Activated B cell treated with CpG ODN at 0.5 μM for 24 hours (primary cell): ENCODE measurements around the gene LAMC3. TPM values are rescaled to one million over a fixed set of nuclear protein-coding genes. Genes with fewer than 3 reads are reported as not detected.

Experiments used
- ATAC-seq: fragments of 200-7000 bp; cut with Tn5 transposase; one replicate; pipeline ENCODE4 v1.10.0; 2021; ENCODE audit warnings: low read depth, mild to moderate bottlenecking, moderate library complexity
- CTCF ChIA-PET: fragments of 350-600 bp; sonication (Branson Sonifier 250); formaldehyde crosslinking; loops from one replicate; lab custom pipeline; 2021; ENCODE audit warnings: antibody characterized with exemption; lab: Charles Lee
- POLR2A ChIA-PET: fragments of 350-600 bp; sonication (Branson Sonifier 250); formaldehyde crosslinking; loops from one replicate; lab custom pipeline; 2021; ENCODE audit warnings: antibody characterized with exemption; lab: Charles Lee
- DNase-seq: peaks from one replicate; pipeline ENCODE4 v3.0.0; 2022
- H3K27ac Mint-ChIP-seq: one replicate; pipeline ENCODE4 v1.8.0; 2020; ENCODE audit warnings: mixed read lengths
- H3K27me3 Mint-ChIP-seq: one replicate; pipeline ENCODE4 v1.8.0; 2021; ENCODE audit warnings: mixed read lengths
- H3K36me3 Mint-ChIP-seq: one replicate; pipeline ENCODE4 v1.8.0; 2021; ENCODE audit warnings: low read depth, mixed read lengths
- H3K4me1 Mint-ChIP-seq: one replicate; pipeline ENCODE4 v1.8.0; 2021; ENCODE audit warnings: mixed read lengths
- H3K4me3 Mint-ChIP-seq: one replicate; pipeline ENCODE4 v1.8.0; 2020; ENCODE audit warnings: mild to moderate bottlenecking, mixed read lengths
- H3K9me3 Mint-ChIP-seq: one replicate; pipeline ENCODE4 v1.8.0; 2020; ENCODE audit warnings: mixed read lengths
- intact Hi-C: fragments of 100-400 bp; cut with micrococcal nuclease; formaldehyde crosslinking; loops from one replicate; pipeline ENCODE4 v1.15.1; 2024
- total RNA-seq: library from RNA; stranded (reverse); gene quantifications from 2 replicates; pipeline ENCODE4 v1.2.3, GENCODE V29; 2022
- TF ChIP-seq, protein P1 (sequence below): fragments of 200-600 bp; IDR thresholded peaks from one replicate; pipeline ENCODE4 v1.8.0; 2022; ENCODE audit warnings: antibody characterized with exemption, mild to moderate bottlenecking

Gene LAMC3
- total RNA-seq, 1 donor from 2014 or later: not detected

- H3K4me3 Mint-ChIP-seq: no peak overlapping the region
- POLR2A ChIA-PET: no interaction called here
These were observed 54.0 kb downstream of the LAMC3 start for GRCh38 chr9:131062969-131063368.

GRCh38 chr9:131065599-131065998 is 56.6 kb downstream of the LAMC3 start:
- no peak for DNase-seq
- CTCF ChIA-PET: interaction anchor here (0.8 kb wide), 1 partner anchor 8 kb away, joined by 3 read pairs; no protein-coding TSS in a partner anchor

More at GRCh38 chr9:131062969-131063368, 54.0 kb downstream of the LAMC3 start:
- DNase-seq (no peak), ATAC-seq (no peak)
- no peak overlapping the region for H3K27ac Mint-ChIP-seq
- no peaks in the 10 kb centered on the region for H3K4me1 Mint-ChIP-seq
- no peaks in the 10 kb centered on the region for H3K36me3 Mint-ChIP-seq
- TF ChIP-seq, protein P1, sequence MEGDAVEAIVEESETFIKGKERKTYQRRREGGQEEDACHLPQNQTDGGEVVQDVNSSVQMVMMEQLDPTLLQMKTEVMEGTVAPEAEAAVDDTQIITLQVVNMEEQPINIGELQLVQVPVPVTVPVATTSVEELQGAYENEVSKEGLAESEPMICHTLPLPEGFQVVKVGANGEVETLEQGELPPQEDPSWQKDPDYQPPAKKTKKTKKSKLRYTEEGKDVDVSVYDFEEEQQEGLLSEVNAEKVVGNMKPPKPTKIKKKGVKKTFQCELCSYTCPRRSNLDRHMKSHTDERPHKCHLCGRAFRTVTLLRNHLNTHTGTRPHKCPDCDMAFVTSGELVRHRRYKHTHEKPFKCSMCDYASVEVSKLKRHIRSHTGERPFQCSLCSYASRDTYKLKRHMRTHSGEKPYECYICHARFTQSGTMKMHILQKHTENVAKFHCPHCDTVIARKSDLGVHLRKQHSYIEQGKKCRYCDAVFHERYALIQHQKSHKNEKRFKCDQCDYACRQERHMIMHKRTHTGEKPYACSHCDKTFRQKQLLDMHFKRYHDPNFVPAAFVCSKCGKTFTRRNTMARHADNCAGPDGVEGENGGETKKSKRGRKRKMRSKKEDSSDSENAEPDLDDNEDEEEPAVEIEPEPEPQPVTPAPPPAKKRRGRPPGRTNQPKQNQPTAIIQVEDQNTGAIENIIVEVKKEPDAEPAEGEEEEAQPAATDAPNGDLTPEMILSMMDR: no peak
- no peaks in the 10 kb centered on the region for H3K9me3 Mint-ChIP-seq
- intact Hi-C loops: no loop called here
- H3K27me3 Mint-ChIP-seq: no peaks in the 10 kb centered on the region
- CTCF ChIA-PET: no interaction called here

DNA sequence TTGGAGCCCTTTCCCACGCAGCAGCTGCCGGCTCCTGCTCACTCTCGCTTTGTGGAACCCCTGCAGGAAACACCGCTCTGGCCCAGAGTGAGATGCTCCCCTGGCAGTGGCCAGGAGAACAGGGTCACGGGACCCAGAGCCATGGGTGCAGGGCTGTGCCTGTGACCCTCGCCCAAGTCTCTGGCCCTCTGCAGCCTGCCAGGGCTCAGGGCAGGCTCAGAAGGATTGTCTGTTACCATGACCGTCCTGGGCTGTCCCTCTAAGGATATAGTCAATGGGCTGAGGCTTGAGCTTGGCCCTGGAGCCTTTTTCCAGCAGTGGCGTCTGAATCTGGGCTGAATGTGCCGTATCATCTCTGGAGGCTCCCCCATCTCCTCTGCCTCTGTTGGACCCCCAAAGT is 58.7 kb downstream of the LAMC3 start:
- no peak for DNase-seq
- ChIA-PET CTCF (no interaction called here), POLR2A (no interaction called here)
- H3K36me3 Mint-ChIP-seq: no peaks in the 10 kb centered on the region
- no peak for ATAC-seq
- TF ChIP-seq, protein P1: no peak
- no peaks in the 10 kb centered on the region for H3K9me3 Mint-ChIP-seq
- H3K27ac Mint-ChIP-seq: no peak overlapping the region
- no peaks in the 10 kb centered on the region for H3K4me1 Mint-ChIP-seq
- no peaks in the 10 kb centered on the region for H3K27me3 Mint-ChIP-seq
- intact Hi-C loops: no loop called here
- no peak overlapping the region for H3K4me3 Mint-ChIP-seq

More at GRCh38 chr9:131065599-131065998, 56.6 kb downstream of the LAMC3 start:
- ATAC-seq: no peak
- TF ChIP-seq, protein P1: no peak
- Mint-ChIP-seq H3K4me3 (no peak overlapping the region), H3K36me3 (no peaks in the 10 kb centered on the region), H3K27me3 (no peaks in the 10 kb centered on the region), H3K4me1 (no peaks in the 10 kb centered on the region), H3K9me3 (no peaks in the 10 kb centered on the region), H3K27ac (no peak overlapping the region)
- POLR2A ChIA-PET: no interaction called here
- intact Hi-C loops: no loop called here

GRCh38 chr9:131068076-131068816 is 59.3 kb downstream of the LAMC3 start:
- TF ChIP-seq, protein P1: no peak
- H3K4me1 Mint-ChIP-seq: no peaks in the 10 kb centered on the region
- no peaks in the 10 kb centered on the region for H3K36me3 Mint-ChIP-seq
- ChIA-PET CTCF (no interaction called here), POLR2A (no interaction called here)
- DNase-seq (no peak), ATAC-seq (no peak)
- H3K27ac Mint-ChIP-seq: no peak overlapping the region
- H3K4me3 Mint-ChIP-seq: no peak overlapping the region
- no peaks in the 10 kb centered on the region for H3K27me3 Mint-ChIP-seq
- intact Hi-C loops: no loop called here
- no peaks in the 10 kb centered on the region for H3K9me3 Mint-ChIP-seq

- no peaks in the 10 kb centered on the region for H3K9me3 Mint-ChIP-seq
- no peak overlapping the region for H3K4me3 Mint-ChIP-seq
- H3K36me3 Mint-ChIP-seq: no peaks in the 10 kb centered on the region
- intact Hi-C loops: no loop called here
- ATAC-seq (no peak), DNase-seq (no peak)
- ChIA-PET POLR2A (no interaction called here), CTCF (no interaction called here)
- no peaks in the 10 kb centered on the region for H3K27me3 Mint-ChIP-seq
- TF ChIP-seq, protein P1: no peak
- no peak overlapping the region for H3K27ac Mint-ChIP-seq
- no peaks in the 10 kb centered on the region for H3K4me1 Mint-ChIP-seq
These were observed 60.7 kb downstream of the LAMC3 start for GRCh38 chr9:131069699-131070098.
